ENCODE data around the gene ITGAX. TPM values are rescaled to one million over a fixed set of nuclear protein-coding genes. Genes with fewer than 3 reads are reported as not detected.

Gene ITGAX
- polyA plus RNA-seq, 1 of the 3 experiments (the other 2 are of a cell fraction): 0.66 TPM

DNA sequence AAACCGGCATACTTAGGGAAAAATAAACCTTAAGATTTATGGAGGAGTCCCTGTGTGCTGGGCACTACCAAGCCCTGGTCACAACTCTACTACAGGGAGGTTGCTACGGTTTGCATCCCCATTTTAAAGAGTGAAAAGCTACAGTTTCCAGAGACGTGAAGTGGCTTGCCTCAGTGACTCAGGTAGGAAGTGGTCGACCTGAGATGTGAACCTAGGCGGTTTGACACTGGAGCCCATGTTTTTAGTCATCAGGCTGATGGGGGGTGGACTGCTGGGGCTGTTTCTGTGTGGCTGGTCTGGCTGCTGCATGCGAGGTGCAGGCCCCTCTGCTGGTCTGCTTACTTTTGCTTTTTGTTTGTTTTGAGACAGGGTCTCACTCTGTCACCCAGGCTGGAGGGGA is 66.6 kb downstream of the ITGAX start:
- ChIA-PET CTCF (interaction anchor here (1.0 kb wide), 1 partner anchor 21 kb away, joined by 3 read pairs; the partner anchor contains the start of gene ZNF843), POLR2A (no interaction called here)
- no peaks in the 10 kb centered on the region for H3F3A ChIP-seq (replicated peaks; ENCODE audit: insufficient read depth)
- no peaks in the 10 kb centered on the region for H3K4me1 ChIP-seq (ENCODE audit: control insufficient read depth in 1 of 2, insufficient read depth in 2 of 2, low read depth in 1 of 2, low read length in 1 of 2)
- no peak overlapping the region for H3K4me3 ChIP-seq (ENCODE audit: low read depth in 2 of 2, low read length in 1 of 2)
- H3K79me2 ChIP-seq (ENCODE audit: insufficient read depth): no peaks in the 10 kb centered on the region
- no peak for DNase-seq
- no peak overlapping the region for H3K9ac ChIP-seq
- H3K27ac ChIP-seq (ENCODE audit: low read depth in 2 of 2, low read length in 1 of 2): no peak overlapping the region
- H3K9me2 ChIP-seq: no peaks in the 10 kb centered on the region
- H2AFZ ChIP-seq (ENCODE audit: low read depth): no peak overlapping the region
- no peak for TF ChIP-seq GABPA (IDR thresholded peaks at IDR 0.05; ENCODE audit: low read depth)
- no peak for TF ChIP-seq JUND (IDR thresholded peaks at IDR 0.05)
- TF ChIP-seq, protein P1, sequence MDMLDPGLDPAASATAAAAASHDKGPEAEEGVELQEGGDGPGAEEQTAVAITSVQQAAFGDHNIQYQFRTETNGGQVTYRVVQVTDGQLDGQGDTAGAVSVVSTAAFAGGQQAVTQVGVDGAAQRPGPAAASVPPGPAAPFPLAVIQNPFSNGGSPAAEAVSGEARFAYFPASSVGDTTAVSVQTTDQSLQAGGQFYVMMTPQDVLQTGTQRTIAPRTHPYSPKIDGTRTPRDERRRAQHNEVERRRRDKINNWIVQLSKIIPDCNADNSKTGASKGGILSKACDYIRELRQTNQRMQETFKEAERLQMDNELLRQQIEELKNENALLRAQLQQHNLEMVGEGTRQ (IDR thresholded peaks at IDR 0.05; ENCODE audit: borderline replicate concordance, low read depth, low read length): no peak
- TF ChIP-seq POLR2AphosphoS5 (IDR thresholded peaks at IDR 0.05; ENCODE audit: low read depth, low read length): no peak
- TF ChIP-seq, protein P2, sequence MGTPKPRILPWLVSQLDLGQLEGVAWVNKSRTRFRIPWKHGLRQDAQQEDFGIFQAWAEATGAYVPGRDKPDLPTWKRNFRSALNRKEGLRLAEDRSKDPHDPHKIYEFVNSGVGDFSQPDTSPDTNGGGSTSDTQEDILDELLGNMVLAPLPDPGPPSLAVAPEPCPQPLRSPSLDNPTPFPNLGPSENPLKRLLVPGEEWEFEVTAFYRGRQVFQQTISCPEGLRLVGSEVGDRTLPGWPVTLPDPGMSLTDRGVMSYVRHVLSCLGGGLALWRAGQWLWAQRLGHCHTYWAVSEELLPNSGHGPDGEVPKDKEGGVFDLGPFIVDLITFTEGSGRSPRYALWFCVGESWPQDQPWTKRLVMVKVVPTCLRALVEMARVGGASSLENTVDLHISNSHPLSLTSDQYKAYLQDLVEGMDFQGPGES (IDR thresholded peaks at IDR 0.05; ENCODE audit: low read depth, low read length): no peak
- TF ChIP-seq MEF2A (IDR thresholded peaks at IDR 0.05; ENCODE audit: borderline replicate concordance, low read depth): no peak
- no peak for TF ChIP-seq ELF1 (IDR thresholded peaks at IDR 0.05)
- TF ChIP-seq CHD2 (IDR thresholded peaks at IDR 0.05; ENCODE audit: low read length, partially characterized antibody): no peak
- TF ChIP-seq MXI1 (IDR thresholded peaks at IDR 0.05; ENCODE audit: low read depth, low read length): no peak
- no peaks in the 10 kb centered on the region for H3K36me3 ChIP-seq (replicated peaks in 1 of 2; ENCODE audit: control insufficient read depth in 1 of 2, insufficient read depth in 2 of 2, low read length in 1 of 2)
- H3K4me2 ChIP-seq: no peak overlapping the region
- 5% methylated on average over 6 of the region's 6 CpGs for WGBS (ENCODE audit: low lambda C conversion rate)
- no peaks in the 10 kb centered on the region for H3K9me3 ChIP-seq
- no peaks in the 10 kb centered on the region for H4K20me1 ChIP-seq (ENCODE audit: insufficient read depth)
- H3K27me3 ChIP-seq (ENCODE audit: insufficient read depth): peaks cover 61% of the 10 kb centered on the region; the same call in 1 of the 2 replicates

DNA sequence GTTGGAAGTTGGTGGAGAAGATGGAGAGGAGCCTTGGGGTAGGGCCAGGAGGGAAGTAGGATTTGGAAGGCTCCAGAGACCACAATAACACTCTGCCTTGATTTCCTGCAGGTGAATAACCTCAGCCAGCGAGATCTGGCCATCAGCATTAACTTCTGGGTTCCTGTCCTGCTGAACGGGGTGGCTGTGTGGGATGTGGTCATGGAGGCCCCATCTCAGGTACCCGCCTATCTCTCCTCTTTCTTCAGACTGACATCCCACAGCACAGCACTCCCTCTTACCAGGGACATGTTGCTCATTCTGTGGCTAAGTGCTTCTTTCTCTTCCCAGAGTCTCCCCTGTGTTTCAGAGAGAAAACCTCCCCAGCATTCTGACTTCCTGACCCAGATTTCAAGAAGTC is 68.3 kb downstream of the ITGAX start:
- no peaks in the 10 kb centered on the region for H3K9me3 ChIP-seq
- H3F3A ChIP-seq (replicated peaks; ENCODE audit: insufficient read depth): no peaks in the 10 kb centered on the region
- TF ChIP-seq TCF12 (IDR thresholded peaks at IDR 0.05): no peak
- TF ChIP-seq, protein P3, sequence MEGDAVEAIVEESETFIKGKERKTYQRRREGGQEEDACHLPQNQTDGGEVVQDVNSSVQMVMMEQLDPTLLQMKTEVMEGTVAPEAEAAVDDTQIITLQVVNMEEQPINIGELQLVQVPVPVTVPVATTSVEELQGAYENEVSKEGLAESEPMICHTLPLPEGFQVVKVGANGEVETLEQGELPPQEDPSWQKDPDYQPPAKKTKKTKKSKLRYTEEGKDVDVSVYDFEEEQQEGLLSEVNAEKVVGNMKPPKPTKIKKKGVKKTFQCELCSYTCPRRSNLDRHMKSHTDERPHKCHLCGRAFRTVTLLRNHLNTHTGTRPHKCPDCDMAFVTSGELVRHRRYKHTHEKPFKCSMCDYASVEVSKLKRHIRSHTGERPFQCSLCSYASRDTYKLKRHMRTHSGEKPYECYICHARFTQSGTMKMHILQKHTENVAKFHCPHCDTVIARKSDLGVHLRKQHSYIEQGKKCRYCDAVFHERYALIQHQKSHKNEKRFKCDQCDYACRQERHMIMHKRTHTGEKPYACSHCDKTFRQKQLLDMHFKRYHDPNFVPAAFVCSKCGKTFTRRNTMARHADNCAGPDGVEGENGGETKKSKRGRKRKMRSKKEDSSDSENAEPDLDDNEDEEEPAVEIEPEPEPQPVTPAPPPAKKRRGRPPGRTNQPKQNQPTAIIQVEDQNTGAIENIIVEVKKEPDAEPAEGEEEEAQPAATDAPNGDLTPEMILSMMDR (IDR thresholded peaks at IDR 0.05): no peak
- TF ChIP-seq, protein P4, sequence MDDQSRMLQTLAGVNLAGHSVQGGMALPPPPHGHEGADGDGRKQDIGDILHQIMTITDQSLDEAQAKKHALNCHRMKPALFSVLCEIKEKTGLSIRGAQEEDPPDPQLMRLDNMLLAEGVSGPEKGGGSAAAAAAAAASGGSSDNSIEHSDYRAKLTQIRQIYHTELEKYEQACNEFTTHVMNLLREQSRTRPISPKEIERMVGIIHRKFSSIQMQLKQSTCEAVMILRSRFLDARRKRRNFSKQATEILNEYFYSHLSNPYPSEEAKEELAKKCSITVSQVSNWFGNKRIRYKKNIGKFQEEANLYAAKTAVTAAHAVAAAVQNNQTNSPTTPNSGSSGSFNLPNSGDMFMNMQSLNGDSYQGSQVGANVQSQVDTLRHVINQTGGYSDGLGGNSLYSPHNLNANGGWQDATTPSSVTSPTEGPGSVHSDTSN (IDR thresholded peaks at IDR 0.05): no peak
- TF ChIP-seq MXI1 (IDR thresholded peaks at IDR 0.05; ENCODE audit: low read depth, low read length): no peak
- TF ChIP-seq RFX5 (IDR thresholded peaks at IDR 0.05; ENCODE audit: low read length): no peak
- no peak for TF ChIP-seq NFIC (IDR thresholded peaks at IDR 0.05; ENCODE audit: borderline replicate concordance)
- TF ChIP-seq, protein P5, sequence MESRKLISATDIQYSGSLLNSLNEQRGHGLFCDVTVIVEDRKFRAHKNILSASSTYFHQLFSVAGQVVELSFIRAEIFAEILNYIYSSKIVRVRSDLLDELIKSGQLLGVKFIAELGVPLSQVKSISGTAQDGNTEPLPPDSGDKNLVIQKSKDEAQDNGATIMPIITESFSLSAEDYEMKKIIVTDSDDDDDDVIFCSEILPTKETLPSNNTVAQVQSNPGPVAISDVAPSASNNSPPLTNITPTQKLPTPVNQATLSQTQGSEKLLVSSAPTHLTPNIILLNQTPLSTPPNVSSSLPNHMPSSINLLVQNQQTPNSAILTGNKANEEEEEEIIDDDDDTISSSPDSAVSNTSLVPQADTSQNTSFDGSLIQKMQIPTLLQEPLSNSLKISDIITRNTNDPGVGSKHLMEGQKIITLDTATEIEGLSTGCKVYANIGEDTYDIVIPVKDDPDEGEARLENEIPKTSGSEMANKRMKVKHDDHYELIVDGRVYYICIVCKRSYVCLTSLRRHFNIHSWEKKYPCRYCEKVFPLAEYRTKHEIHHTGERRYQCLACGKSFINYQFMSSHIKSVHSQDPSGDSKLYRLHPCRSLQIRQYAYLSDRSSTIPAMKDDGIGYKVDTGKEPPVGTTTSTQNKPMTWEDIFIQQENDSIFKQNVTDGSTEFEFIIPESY (IDR thresholded peaks at IDR 0.05; ENCODE audit: borderline replicate concordance, low read depth): no peak
- no peak for TF ChIP-seq NRF1 (IDR thresholded peaks at IDR 0.05; ENCODE audit: low read depth, low read length)
- TF ChIP-seq, protein P1 (IDR thresholded peaks at IDR 0.05; ENCODE audit: borderline replicate concordance, low read depth, low read length): no peak
- no peak for TF ChIP-seq GABPA (IDR thresholded peaks at IDR 0.05; ENCODE audit: low read depth)
- no peak for TF ChIP-seq TEAD4 (IDR thresholded peaks at IDR 0.05; ENCODE audit: borderline replicate concordance, insufficient read depth)
- no peak for TF ChIP-seq GATA2 (CRISPR knock-in tag; IDR thresholded peaks at IDR 0.05)
- no peak for TF ChIP-seq RXRA (IDR thresholded peaks at IDR 0.05; ENCODE audit: borderline replicate concordance, low read depth)
- peaks cover 64% of the 10 kb centered on the region for H3K27me3 ChIP-seq (ENCODE audit: insufficient read depth)
- H3K4me3 ChIP-seq (ENCODE audit: low read depth in 2 of 2, low read length in 1 of 2): peak overlapping the region in 1 of 2 experiments; percentile 23; a peak in 1 of 4 replicates
- ChIA-PET CTCF (no interaction called here), POLR2A (no interaction called here)
- H3K9ac ChIP-seq: no peak overlapping the region
- no peaks in the 10 kb centered on the region for H4K20me1 ChIP-seq (ENCODE audit: insufficient read depth)
- no peak for DNase-seq
- no peaks in the 10 kb centered on the region for H3K9me2 ChIP-seq
- no peak overlapping the region for H3K27ac ChIP-seq (ENCODE audit: low read depth in 2 of 2, low read length in 1 of 2)
- WGBS (ENCODE audit: low lambda C conversion rate): 16% methylated on average over 3 of the region's 3 CpGs
- H2AFZ ChIP-seq (ENCODE audit: low read depth): no peak overlapping the region
- no peaks in the 10 kb centered on the region for H3K79me2 ChIP-seq (ENCODE audit: insufficient read depth)
- H3K4me1 ChIP-seq (ENCODE audit: control insufficient read depth in 1 of 2, insufficient read depth in 2 of 2, low read depth in 1 of 2, low read length in 1 of 2): no peaks in the 10 kb centered on the region; a peak in 1 of 4 replicates
- H3K4me2 ChIP-seq: peak overlapping the region; percentile 30; the same call in 1 of the 2 replicates
- no peaks in the 10 kb centered on the region for H3K36me3 ChIP-seq (replicated peaks in 1 of 2; ENCODE audit: control insufficient read depth in 1 of 2, insufficient read depth in 2 of 2, low read length in 1 of 2)

Data from SK-N-SH (cell line).